Activated CD4-positive, CD25-positive, alpha-beta regulatory T cell treated with anti-CD3 and anti-CD28 coated beads, Interleukin-2, amount 50 U/mL, for 16 hours (primary cell): ENCODE measurements around the gene PPFIA3.
"Not testable (repeated sequence)": the region's sequence is repeated elsewhere in the genome, so short reads cannot be mapped to it uniquely, and the experiment has no call there.

Experiments
- DNase-seq: peaks from one replicate; pipeline ENCODE4 v3.0.0-alpha.2; 2020; ENCODE audit warnings: low read depth, low spot score

Gene PPFIA3

GRCh38 chr19:49119411-49120324 lies at the start of gene PPFIA3:
TSS of gene PPFIA3 (plus strand) at chr19:49119544. CDS start at chr19:49127874, 8,330 bp downstream.
- no peak for DNase-seq

- no peak for DNase-seq
Observed at GRCh38 chr19:49070416-49070815, 48.9 kb upstream of the PPFIA3 start.

GRCh38 chr19:49071860-49072547 lies 47.3 kb upstream of the PPFIA3 start:
- no peak for DNase-seq

- DNase-seq, result no peak
Observed at GRCh38 chr19:49073514-49074378, 45.6 kb upstream of the PPFIA3 start.

- DNase-seq, result not testable (repeated sequence)
Observed at GRCh38 chr19:49074869-49075268, 44.5 kb upstream of the PPFIA3 start.

- no peak for DNase-seq
Observed at GRCh38 chr19:49080392-49080791, 39.0 kb upstream of the PPFIA3 start.

GRCh38 chr19:49081273-49081672 lies 38.1 kb upstream of the PPFIA3 start:
- no peak for DNase-seq

GRCh38 chr19:49084206-49085019 lies 34.9 kb upstream of the PPFIA3 start:
- DNase-seq, result no peak

- DNase-seq, result peak; percentile 97
Observed at GRCh38 chr19:49085020-49085867, 34.1 kb upstream of the PPFIA3 start, which contains the start of gene SNRNP70. TSS of gene SNRNP70 (plus strand) at chr19:49085451. CDS start at chr19:49086415, 964 bp downstream.

- no peak for DNase-seq
Observed at GRCh38 chr19:49085868-49086232, 33.5 kb upstream of the PPFIA3 start.

GRCh38 chr19:49086296-49086695 lies 33.0 kb upstream of the PPFIA3 start:
- no peak for DNase-seq

- no peak for DNase-seq
Observed at GRCh38 chr19:49091391-49092038, 27.8 kb upstream of the PPFIA3 start.

- no peak for DNase-seq
Observed at GRCh38 chr19:49092686-49093085, 26.7 kb upstream of the PPFIA3 start.

GRCh38 chr19:49094505-49095482 lies 24.6 kb upstream of the PPFIA3 start:
- no peak for DNase-seq

- DNase-seq, result peak; percentile 63
Observed at GRCh38 chr19:49097453-49098288, 21.7 kb upstream of the PPFIA3 start.

- DNase-seq, result no peak
Observed at GRCh38 chr19:49098795-49099194, 20.5 kb upstream of the PPFIA3 start.

- no peak for DNase-seq
Observed at GRCh38 chr19:49101160-49101559, 18.2 kb upstream of the PPFIA3 start.
